ENCODE results near the gene ADAMTS15. TPM values are rescaled to one million over a fixed set of nuclear protein-coding genes. Genes with fewer than 3 reads are reported as not detected.
A peak's percentile ranks its signal among the peaks of the same experiment; 100 is the strongest.

ADAMTS15 gene
- total RNA-seq, 1 donor from 2014 or later, result 8.4 TPM

GRCh38 chr11:130424613-130425140 lies 23.8 kb upstream of the ADAMTS15 start:
- ATAC-seq (no peak), DNase-seq (no peak)
- no peaks in the 10 kb centered on the region for H3K9me3 ChIP-seq
- H3K36me3 ChIP-seq, result no peaks in the 10 kb centered on the region
- no peak overlapping the region for H3K4me3 ChIP-seq
- H3K4me1 ChIP-seq, result peaks cover 24% of the 10 kb centered on the region
- H3K27ac ChIP-seq, result no peak overlapping the region
- intact Hi-C loops (cut with DNase I), result no loop called here
- TF ChIP-seq, protein P1, sequence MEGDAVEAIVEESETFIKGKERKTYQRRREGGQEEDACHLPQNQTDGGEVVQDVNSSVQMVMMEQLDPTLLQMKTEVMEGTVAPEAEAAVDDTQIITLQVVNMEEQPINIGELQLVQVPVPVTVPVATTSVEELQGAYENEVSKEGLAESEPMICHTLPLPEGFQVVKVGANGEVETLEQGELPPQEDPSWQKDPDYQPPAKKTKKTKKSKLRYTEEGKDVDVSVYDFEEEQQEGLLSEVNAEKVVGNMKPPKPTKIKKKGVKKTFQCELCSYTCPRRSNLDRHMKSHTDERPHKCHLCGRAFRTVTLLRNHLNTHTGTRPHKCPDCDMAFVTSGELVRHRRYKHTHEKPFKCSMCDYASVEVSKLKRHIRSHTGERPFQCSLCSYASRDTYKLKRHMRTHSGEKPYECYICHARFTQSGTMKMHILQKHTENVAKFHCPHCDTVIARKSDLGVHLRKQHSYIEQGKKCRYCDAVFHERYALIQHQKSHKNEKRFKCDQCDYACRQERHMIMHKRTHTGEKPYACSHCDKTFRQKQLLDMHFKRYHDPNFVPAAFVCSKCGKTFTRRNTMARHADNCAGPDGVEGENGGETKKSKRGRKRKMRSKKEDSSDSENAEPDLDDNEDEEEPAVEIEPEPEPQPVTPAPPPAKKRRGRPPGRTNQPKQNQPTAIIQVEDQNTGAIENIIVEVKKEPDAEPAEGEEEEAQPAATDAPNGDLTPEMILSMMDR (IDR thresholded peaks at IDR 0.05), result no peak
- peaks cover 54% of the 10 kb centered on the region for H3K27me3 ChIP-seq (ENCODE audit: low read depth)

GRCh38 chr11:130425156-130425555 lies 23.3 kb upstream of the ADAMTS15 start:
- H3K4me3 ChIP-seq, result no peak overlapping the region
- no peak overlapping the region for H3K27ac ChIP-seq

DNA sequence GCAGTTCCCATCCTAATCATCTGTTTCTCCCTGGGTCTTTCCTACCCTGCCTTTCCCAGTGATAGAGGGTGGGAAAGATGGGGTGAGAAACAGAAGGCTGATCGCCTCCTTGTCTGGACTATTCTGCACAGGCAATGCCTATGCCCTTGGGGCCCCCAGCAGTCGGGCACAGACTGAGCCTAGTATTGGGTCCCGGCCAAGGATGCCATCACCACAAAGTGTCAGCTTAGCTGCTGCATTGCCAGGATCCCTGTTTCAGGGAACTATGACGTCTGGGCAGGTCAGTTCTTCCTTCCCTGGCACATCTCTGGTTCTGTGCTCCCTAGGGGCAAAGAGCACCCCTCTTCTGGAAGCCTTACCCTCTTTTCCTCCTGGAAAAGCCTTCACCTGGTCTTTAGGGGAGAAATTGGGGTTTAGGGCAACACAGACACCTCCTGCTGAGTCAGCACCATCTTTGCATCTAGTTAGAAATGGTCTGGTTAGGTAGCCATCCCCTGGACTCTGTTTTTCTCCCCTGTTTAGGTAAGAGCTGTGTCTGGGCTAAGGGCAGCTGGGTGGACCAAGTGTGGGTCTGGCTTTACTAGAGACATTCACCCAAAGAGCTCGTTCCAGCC lies 22.1 kb upstream of the ADAMTS15 start:
- TF ChIP-seq, protein P1 (IDR thresholded peaks at IDR 0.05), result no peak
- intact Hi-C loops (cut with DNase I), result no loop called here
- H3K36me3 ChIP-seq, result no peaks in the 10 kb centered on the region
- peaks cover 10% of the 10 kb centered on the region for H3K4me1 ChIP-seq
- peaks cover 62% of the 10 kb centered on the region for H3K27me3 ChIP-seq (ENCODE audit: low read depth)
- no peaks in the 10 kb centered on the region for H3K9me3 ChIP-seq
- peak overlapping the region; percentile 75 for H3K27ac ChIP-seq
- H3K4me3 ChIP-seq, result peak overlapping the region; percentile 54
- DNase-seq (no peak), ATAC-seq (no peak)

More at GRCh38 chr11:130425156-130425555, 23.3 kb upstream of the ADAMTS15 start:
- H3K36me3 ChIP-seq, result no peaks in the 10 kb centered on the region
- DNase-seq (no peak), ATAC-seq (no peak)
- peaks cover 59% of the 10 kb centered on the region for H3K27me3 ChIP-seq (ENCODE audit: low read depth)
- H3K4me1 ChIP-seq, result peaks cover 21% of the 10 kb centered on the region
- intact Hi-C loops (cut with DNase I), result no loop called here
- H3K9me3 ChIP-seq, result no peaks in the 10 kb centered on the region
- TF ChIP-seq, protein P1 (IDR thresholded peaks at IDR 0.05), result no peak

- H3K4me3 ChIP-seq, result peak overlapping the region; percentile 54
- TF ChIP-seq, protein P1 (IDR thresholded peaks at IDR 0.05), result no peak
- H3K4me1 ChIP-seq, result peaks cover 8% of the 10 kb centered on the region
- DNase-seq, result no peak
- H3K36me3 ChIP-seq, result no peaks in the 10 kb centered on the region
- ATAC-seq, result no peak
- H3K27me3 ChIP-seq (ENCODE audit: low read depth), result peaks cover 67% of the 10 kb centered on the region
- intact Hi-C loops (cut with DNase I), result no loop called here
- H3K9me3 ChIP-seq, result no peaks in the 10 kb centered on the region
- H3K27ac ChIP-seq, result peak overlapping the region; percentile 75
These were observed 21.6 kb upstream of the ADAMTS15 start for GRCh38 chr11:130426837-130427341.

DNA sequence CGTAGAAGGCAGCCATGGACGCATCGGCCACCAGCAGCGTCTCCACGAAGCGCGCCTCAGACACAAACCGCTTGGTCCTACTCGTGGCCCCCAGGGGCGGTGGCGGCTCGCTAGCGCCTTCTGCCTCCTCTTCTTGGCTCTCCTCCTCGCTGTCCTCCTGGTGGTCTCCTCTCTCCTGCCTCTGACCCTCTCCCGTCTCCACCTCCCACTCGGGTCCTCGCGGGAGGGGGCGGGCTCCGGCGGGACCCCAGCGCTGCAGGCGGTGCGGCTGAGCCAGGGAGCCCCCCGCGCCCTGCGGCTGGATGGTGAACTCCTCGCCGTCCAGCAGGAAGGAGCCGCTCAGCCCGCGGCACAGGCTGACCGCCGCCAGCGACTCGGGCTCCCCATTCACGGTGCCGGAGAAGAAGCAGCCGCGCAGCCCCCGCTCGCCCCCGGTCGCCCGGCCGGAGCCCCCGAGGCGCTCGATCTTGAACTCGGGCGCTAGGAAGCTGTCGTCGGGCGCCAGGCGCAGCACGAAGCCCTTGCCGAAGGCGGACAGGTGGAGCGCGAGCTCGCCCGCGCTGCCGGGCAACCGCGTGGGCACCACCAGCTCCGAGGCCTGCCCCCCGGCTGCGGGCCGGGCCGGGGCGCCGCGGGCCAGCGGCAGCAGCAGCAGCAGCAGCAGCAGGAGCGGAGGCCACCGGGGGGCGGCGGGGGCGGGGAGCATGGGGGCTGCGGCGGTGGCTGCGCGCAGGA lies 20.7 kb upstream of the ADAMTS15 start:
- Histone ChIP-seq H3K4me3 (peak overlapping the region; percentile 54), H3K9me3 (no peaks in the 10 kb centered on the region), H3K27me3 (ENCODE audit: low read depth) (peaks cover 68% of the 10 kb centered on the region), H3K27ac (peak overlapping the region; percentile 75), H3K36me3 (no peaks in the 10 kb centered on the region), H3K4me1 (peaks cover 8% of the 10 kb centered on the region)
- TF ChIP-seq, protein P1 (IDR thresholded peaks at IDR 0.05), result no peak
- intact Hi-C loops (cut with DNase I), result no loop called here
- peak; percentile 42 for DNase-seq
- peak; percentile 8 to 11 for ATAC-seq
